Measurements from ENCODE around the gene DET1. TPM values are rescaled to one million over a fixed set of nuclear protein-coding genes. Genes with fewer than 3 reads are reported as not detected.

DET1 gene
- total RNA-seq, 1 donor from 2014 or later, result 3.2 TPM

GRCh38 chr15:88498996-88499395 is 47.5 kb downstream of the DET1 start:
- Histone ChIP-seq H3K36me3 (ENCODE audit: control insufficient read depth, insufficient read depth, low read length) (no peaks in the 10 kb centered on the region), H3K27me3 (ENCODE audit: control insufficient read depth, insufficient read depth, low read length) (no peaks in the 10 kb centered on the region), H3K4me3 (ENCODE audit: low read depth, low read length) (no peak overlapping the region)
- TF ChIP-seq CTCF (IDR thresholded peaks at IDR 0.05; ENCODE audit: insufficient read depth, low read length, severe bottlenecking), result no peak
- DNase-seq (ENCODE audit: low read depth) (no peak), FAIRE-seq (no peak)

- no peaks in the 10 kb centered on the region for H3K36me3 ChIP-seq (ENCODE audit: control insufficient read depth, insufficient read depth, low read length)
- H3K27me3 ChIP-seq (ENCODE audit: control insufficient read depth, insufficient read depth, low read length), result no peaks in the 10 kb centered on the region
- DNase-seq (ENCODE audit: low read depth) (no peak), FAIRE-seq (no peak)
- H3K4me3 ChIP-seq (ENCODE audit: low read depth, low read length), result no peak overlapping the region
- no peak for TF ChIP-seq CTCF (IDR thresholded peaks at IDR 0.05; ENCODE audit: insufficient read depth, low read length, severe bottlenecking)
Observed at GRCh38 chr15:88497109-88497765, 49.2 kb downstream of the DET1 start.

GRCh38 chr15:88493844-88494243 is 52.6 kb downstream of the DET1 start:
- Histone ChIP-seq H3K27me3 (ENCODE audit: control insufficient read depth, insufficient read depth, low read length) (no peaks in the 10 kb centered on the region), H3K36me3 (ENCODE audit: control insufficient read depth, insufficient read depth, low read length) (no peaks in the 10 kb centered on the region), H3K4me3 (ENCODE audit: low read depth, low read length) (no peak overlapping the region)
- DNase-seq (ENCODE audit: low read depth) (no peak), FAIRE-seq (no peak)
- TF ChIP-seq CTCF (IDR thresholded peaks at IDR 0.05; ENCODE audit: insufficient read depth, low read length, severe bottlenecking), result no peak

GRCh38 chr15:88491158-88491557 is 55.3 kb downstream of the DET1 start:
- Histone ChIP-seq H3K27me3 (ENCODE audit: control insufficient read depth, insufficient read depth, low read length) (no peaks in the 10 kb centered on the region), H3K36me3 (ENCODE audit: control insufficient read depth, insufficient read depth, low read length) (no peaks in the 10 kb centered on the region), H3K4me3 (ENCODE audit: low read depth, low read length) (no peak overlapping the region)
- no peak for FAIRE-seq
- TF ChIP-seq CTCF (IDR thresholded peaks at IDR 0.05; ENCODE audit: insufficient read depth, low read length, severe bottlenecking), result no peak
- DNase-seq (ENCODE audit: low read depth), result no peak

GRCh38 chr15:88490036-88490435 is 56.4 kb downstream of the DET1 start:
- DNase-seq (ENCODE audit: low read depth) (no peak), FAIRE-seq (no peak)
- Histone ChIP-seq H3K27me3 (ENCODE audit: control insufficient read depth, insufficient read depth, low read length) (no peaks in the 10 kb centered on the region), H3K36me3 (ENCODE audit: control insufficient read depth, insufficient read depth, low read length) (no peaks in the 10 kb centered on the region), H3K4me3 (ENCODE audit: low read depth, low read length) (no peak overlapping the region)
- TF ChIP-seq CTCF (IDR thresholded peaks at IDR 0.05; ENCODE audit: insufficient read depth, low read length, severe bottlenecking), result no peak

GRCh38 chr15:88489321-88489720 is 57.2 kb downstream of the DET1 start:
- no peak overlapping the region for H3K4me3 ChIP-seq (ENCODE audit: low read depth, low read length)
- FAIRE-seq (no peak), DNase-seq (ENCODE audit: low read depth) (no peak)
- H3K36me3 ChIP-seq (ENCODE audit: control insufficient read depth, insufficient read depth, low read length), result no peaks in the 10 kb centered on the region
- TF ChIP-seq CTCF (IDR thresholded peaks at IDR 0.05; ENCODE audit: insufficient read depth, low read length, severe bottlenecking), result no peak
- H3K27me3 ChIP-seq (ENCODE audit: control insufficient read depth, insufficient read depth, low read length), result no peaks in the 10 kb centered on the region
